ENCODE measurements around the gene CYB561. TPM values are rescaled to one million over a fixed set of nuclear protein-coding genes. Genes with fewer than 3 reads are reported as not detected.

CYB561 gene
- total RNA-seq (2013), result 6.2 TPM
- polyA plus RNA-seq (10 to 100 TPM in 1 of 3 donors, 1 to 10 TPM in 2; 5.2 to 11.8 (median 8.3) TPM), polyA minus RNA-seq (7.5 and 16.4 TPM in 2 replicates), total RNA-seq (3.1 to 8.8 (median 7.1) reads per million in 11 experiments)

GRCh38 chr17:63445954-63446752 is at the start of gene CYB561:
CYB561 (minus strand) TSS chr17:63446306; CDS start chr17:63437547, 8,759 bp downstream.
- Histone ChIP-seq H3K79me2 (ENCODE audit: insufficient read depth, low read length) (no peaks in the 10 kb centered on the region), H3K27ac (ENCODE audit: low read depth in 1 of 2, low read length in 2 of 2) (peak within 1 kb of the TSS; percentile 52 to 88), H3K27me3 (ENCODE audit: control insufficient read depth in 2 of 2, insufficient read depth in 2 of 2, low read length in 2 of 2) (no peaks in the 10 kb centered on the region), H3K4me3 (replicated peaks in 1 of 3; ENCODE audit: low read depth in 2 of 3, low read length in 3 of 3) (peak within 1 kb of the TSS; percentile 49 to 75 (median 58)), H3K4me1 (ENCODE audit: control insufficient read depth in 1 of 2, insufficient read depth in 2 of 2, low read length in 2 of 2) (peaks cover 22 to 38% of the 10 kb centered on the region in 2 donors), H3K36me3 (replicated peaks in 1 of 2; ENCODE audit: control insufficient read depth in 1 of 2, insufficient read depth in 2 of 2, low read length in 2 of 2) (no peaks in the 10 kb centered on the region), H4K20me1 (ENCODE audit: insufficient read depth, low read length) (no peaks in the 10 kb centered on the region), H3K4me2 (replicated peaks; ENCODE audit: extremely low read depth, low read length, poor library complexity, severe bottlenecking) (peak within 1 kb of the TSS; percentile 76), H3K9ac (ENCODE audit: insufficient read depth, low read length, poor library complexity, severe bottlenecking) (peak within 1 kb of the TSS; percentile 81), H2AFZ (ENCODE audit: insufficient read depth, low read depth, low read length, poor library complexity, severe bottlenecking) (peak within 1 kb of the TSS; percentile 88), H3K9me3 (replicated peaks in 1 of 2; ENCODE audit: control insufficient read depth in 1 of 2, insufficient read depth in 1 of 2, low read length in 2 of 2) (no peaks in the 10 kb centered on the region)
- DNase-seq, result peak; percentile 67 to 87 (median 75)
- Mint-ChIP-seq H3K4me3 (peak within 1 kb of the TSS; percentile 72 to 82), H3K4me1 (peaks cover 30% of the 10 kb centered on the region), H3K36me3 (peaks cover 3% of the 10 kb centered on the region in 2 donors), H3K27ac (peak within 1 kb of the TSS; percentile 5 to 78 (median 66)), H3K9me3 (no peaks in the 10 kb centered on the region), H3K27me3 (ENCODE audit: low read depth in 3 of 3) (peaks cover 12 to 30% (median 23%) of the 10 kb centered on the region in 3 donors)
- intact Hi-C loops (cut with micrococcal nuclease), result loop anchor here in 1 of 2 donors (10.0 kb wide), 1 partner anchor 99 kb away; no protein-coding TSS in a partner anchor
- peak; percentile 79 for TF ChIP-seq CTCF (IDR thresholded peaks at IDR 0.05)
- under 1% methylated on average over 81 of the region's 99 CpGs for WGBS (ENCODE audit: insufficient coverage)

- H3K79me2 ChIP-seq (ENCODE audit: insufficient read depth, low read length), result no peaks in the 10 kb centered on the region
- H4K20me1 ChIP-seq (ENCODE audit: insufficient read depth, low read length), result no peaks in the 10 kb centered on the region
- no peaks in the 10 kb centered on the region for H3K9me3 ChIP-seq (replicated peaks in 1 of 2; ENCODE audit: control insufficient read depth in 1 of 2, insufficient read depth in 1 of 2, low read length in 2 of 2)
- no peaks in the 10 kb centered on the region for H3K27me3 ChIP-seq (ENCODE audit: control insufficient read depth in 2 of 2, insufficient read depth in 2 of 2, low read length in 2 of 2)
- intact Hi-C loops (cut with micrococcal nuclease), result no loop called here
- H3K27ac Mint-ChIP-seq, result no peak overlapping the region
- no peak overlapping the region for H3K4me3 ChIP-seq (replicated peaks in 1 of 3; ENCODE audit: low read depth in 2 of 3, low read length in 3 of 3)
- peaks cover 12% of the 10 kb centered on the region for H3K4me1 Mint-ChIP-seq
- H3K4me2 ChIP-seq (replicated peaks; ENCODE audit: extremely low read depth, low read length, poor library complexity, severe bottlenecking), result no peak overlapping the region
- H3K9ac ChIP-seq (ENCODE audit: insufficient read depth, low read length, poor library complexity, severe bottlenecking), result no peak overlapping the region
- H3K9me3 Mint-ChIP-seq, result no peaks in the 10 kb centered on the region
- H3K36me3 Mint-ChIP-seq, result no peaks in the 10 kb centered on the region
- no peak overlapping the region for H3K4me3 Mint-ChIP-seq
- no peak overlapping the region for H3K27ac ChIP-seq (ENCODE audit: low read depth in 1 of 2, low read length in 2 of 2)
- no peaks in the 10 kb centered on the region for H3K4me1 ChIP-seq (ENCODE audit: control insufficient read depth in 1 of 2, insufficient read depth in 2 of 2, low read length in 2 of 2)
- H3K27me3 Mint-ChIP-seq (ENCODE audit: low read depth in 3 of 3), result peaks cover under 1 to 13% (median 6%) of the 10 kb centered on the region in 3 donors
- TF ChIP-seq CTCF (IDR thresholded peaks at IDR 0.05), result no peak
- 94% methylated on average over 6 of the region's 6 CpGs for WGBS (ENCODE audit: insufficient coverage)
- H3K36me3 ChIP-seq (replicated peaks in 1 of 2; ENCODE audit: control insufficient read depth in 1 of 2, insufficient read depth in 2 of 2, low read length in 2 of 2), result no peaks in the 10 kb centered on the region
- no peak overlapping the region for H2AFZ ChIP-seq (ENCODE audit: insufficient read depth, low read depth, low read length, poor library complexity, severe bottlenecking)
- no peak for DNase-seq
Observed at GRCh38 chr17:63495491-63495890, 49.4 kb upstream of the CYB561 start.
